ENCODE results near the gene ZBTB16. TPM values are rescaled to one million over a fixed set of nuclear protein-coding genes. Genes with fewer than 3 reads are reported as not detected.
A peak's percentile ranks its signal among the peaks of the same experiment; 100 is the strongest.

ZBTB16 gene
- total and polyA plus RNA-seq, 2 experiments from 2014 or later: 0.29 to 1.4 TPM

GRCh38 chr11:114265122-114265878 lies 205.8 kb downstream of the ZBTB16 start:
- Histone ChIP-seq H2AFZ (peak overlapping the region; percentile 63; the same call in 1 of the 2 replicates), H3K4me1 (ENCODE audit: insufficient read depth) (peaks cover 5% of the 10 kb centered on the region), H3K4me2 (no peak overlapping the region), H4K20me1 (replicated peaks; ENCODE audit: insufficient read depth) (no peaks in the 10 kb centered on the region), H3K79me2 (replicated peaks; ENCODE audit: insufficient read depth) (no peaks in the 10 kb centered on the region), H3K27me3 (ENCODE audit: insufficient read depth) (no peaks in the 10 kb centered on the region), H3K4me3 (no peak overlapping the region), H3K27ac (ENCODE audit: low read depth) (no peak overlapping the region), H3K9me2 (ENCODE audit: insufficient read depth) (no peaks in the 10 kb centered on the region), H3K36me3 (ENCODE audit: insufficient read depth) (no peaks in the 10 kb centered on the region), H3F3A (replicated peaks; ENCODE audit: low read depth) (no peaks in the 10 kb centered on the region)
- Mint-ChIP-seq H3K4me1 (no peaks in the 10 kb centered on the region), H3K9me3 (no peaks in the 10 kb centered on the region), H3K27ac (no peak overlapping the region), H3K27me3 (ENCODE audit: insufficient read depth, low read depth, poor library complexity) (peaks cover 3% of the 10 kb centered on the region), H3K36me3 (ENCODE audit: low read depth) (no peaks in the 10 kb centered on the region), H3K4me3 (no peak overlapping the region)
- ATAC-seq: no peak
- no peak for DNase-seq (ENCODE audit: low spot score)
- TF ChIP-seq EZH2phosphoT487 (IDR thresholded peaks at IDR 0.05; ENCODE audit: unreplicated experiment) (no peak), POLR2AphosphoS5 (IDR thresholded peaks at IDR 0.05; ENCODE audit: low read depth) (no peak), ZNF462 (CRISPR knock-in tag; IDR thresholded peaks at IDR 0.05) (no peak), CREB1 (CRISPR knock-in tag; IDR thresholded peaks at IDR 0.05; ENCODE audit: low read depth) (no peak), ZNF114 (CRISPR knock-in tag; IDR thresholded peaks at IDR 0.05) (no peak), CTCF (conservative IDR thresholded peaks at IDR 0.05; ENCODE audit: low read depth in 2 of 2) (no peak), EZH2 (IDR thresholded peaks at IDR 0.05; ENCODE audit: low read depth, unreplicated experiment) (no peak), REST (IDR thresholded peaks at IDR 0.05; ENCODE audit: unreplicated experiment) (no peak), STAT1 (IDR thresholded peaks at IDR 0.05; ENCODE audit: unreplicated experiment) (no peak), JUNB (IDR thresholded peaks at IDR 0.05; ENCODE audit: unreplicated experiment) (no peak)

Data from GM23338 (cell line).